HUES6 (cell line): Measurements from ENCODE around the gene IDUA.

Experiments used
- H3K27ac ChIP-seq: 2 replicates; pipeline ENCODE4 v1.7.0; 2013; ENCODE audit warnings: low read depth, mild to moderate bottlenecking, low read length, inconsistent platforms
- H3K27me3 ChIP-seq: 2 replicates; pipeline ENCODE4 v1.6.1; 2013; ENCODE audit warnings: low read length; ENCODE audit not compliant: control insufficient read depth, insufficient read depth
- H3K36me3 ChIP-seq: 2 replicates; pipeline ENCODE4 v1.6.1; 2013; ENCODE audit warnings: low read length; ENCODE audit not compliant: control insufficient read depth, insufficient read depth
- H3K4me1 ChIP-seq: 2 replicates; pipeline ENCODE4 v1.6.1; 2013; ENCODE audit warnings: low read length; ENCODE audit not compliant: control insufficient read depth, insufficient read depth
- H3K4me3 ChIP-seq: 2 replicates; pipeline ENCODE4 v1.5.1; 2013; ENCODE audit warnings: low read depth, low read length
- H3K9ac ChIP-seq: one replicate; pipeline ENCODE4 v1.6.1; 2013; ENCODE audit warnings: mild to moderate bottlenecking, low read length
- H3K9me3 ChIP-seq: 2 replicates; pipeline ENCODE4 v1.6.1; 2013; ENCODE audit warnings: low read depth, low read length; ENCODE audit not compliant: control insufficient read depth, insufficient read depth

IDUA gene

GRCh38 chr4:1017211-1017610 is 30.4 kb downstream of the IDUA start:
- H3K4me1 ChIP-seq = peaks cover 27% of the 10 kb centered on the region
- peaks cover 21% of the 10 kb centered on the region for H3K27me3 ChIP-seq
- H3K4me3 ChIP-seq = no peak overlapping the region
- H3K27ac ChIP-seq = no peak overlapping the region
- no peaks in the 10 kb centered on the region for H3K9me3 ChIP-seq
- no peaks in the 10 kb centered on the region for H3K36me3 ChIP-seq
- no peak overlapping the region for H3K9ac ChIP-seq

GRCh38 chr4:1017706-1018105 is 30.9 kb downstream of the IDUA start:
- Histone ChIP-seq H3K36me3 (no peaks in the 10 kb centered on the region), H3K4me3 (no peak overlapping the region), H3K27me3 (peaks cover 18% of the 10 kb centered on the region), H3K4me1 (peaks cover 27% of the 10 kb centered on the region), H3K27ac (no peak overlapping the region), H3K9me3 (no peaks in the 10 kb centered on the region), H3K9ac (no peak overlapping the region)

GRCh38 chr4:1018147-1019020 is 31.5 kb downstream of the IDUA start:
- Histone ChIP-seq H3K36me3 (no peaks in the 10 kb centered on the region), H3K4me3 (no peak overlapping the region), H3K4me1 (peaks cover 27% of the 10 kb centered on the region), H3K27me3 (peaks cover 12% of the 10 kb centered on the region; the same call in 1 of the 2 replicates), H3K9ac (no peak overlapping the region), H3K27ac (peak overlapping the region; percentile 57; the same call in 1 of the 2 replicates), H3K9me3 (no peaks in the 10 kb centered on the region)

GRCh38 chr4:1019320-1019719 is 32.5 kb downstream of the IDUA start:
- Histone ChIP-seq H3K36me3 (0 out of 2 replicates have a peak, but pooled peaks cover 2% of the 10 kb centered on the region), H3K4me1 (peaks cover 27% of the 10 kb centered on the region), H3K27me3 (peaks cover 4% of the 10 kb centered on the region; the same call in 1 of the 2 replicates), H3K9me3 (no peaks in the 10 kb centered on the region), H3K4me3 (no peak overlapping the region), H3K27ac (no peak overlapping the region), H3K9ac (no peak overlapping the region)

- H3K27ac ChIP-seq = no peak overlapping the region
- H3K9me3 ChIP-seq = no peaks in the 10 kb centered on the region
- H3K4me3 ChIP-seq = no peak overlapping the region
- H3K27me3 ChIP-seq = no peaks in the 10 kb centered on the region; the same call in 1 of the 2 replicates
- peaks cover 27% of the 10 kb centered on the region for H3K4me1 ChIP-seq
- H3K9ac ChIP-seq = no peak overlapping the region
- peaks cover 6% of the 10 kb centered on the region; the same call in 1 of the 2 replicates for H3K36me3 ChIP-seq
Observed at GRCh38 chr4:1019729-1020470, 33.1 kb downstream of the IDUA start.

GRCh38 chr4:1021386-1022050 is 34.7 kb downstream of the IDUA start:
- H3K9me3 ChIP-seq = no peaks in the 10 kb centered on the region
- no peak overlapping the region for H3K4me3 ChIP-seq
- no peak overlapping the region for H3K9ac ChIP-seq
- H3K36me3 ChIP-seq = peaks cover 18% of the 10 kb centered on the region
- H3K27ac ChIP-seq = no peak overlapping the region
- H3K4me1 ChIP-seq = peaks cover 25% of the 10 kb centered on the region
- H3K27me3 ChIP-seq = no peaks in the 10 kb centered on the region; the same call in 1 of the 2 replicates

- Histone ChIP-seq H3K36me3 (peaks cover 18% of the 10 kb centered on the region), H3K9ac (no peak overlapping the region), H3K4me1 (peaks cover 26% of the 10 kb centered on the region), H3K9me3 (no peaks in the 10 kb centered on the region), H3K27me3 (no peaks in the 10 kb centered on the region; the same call in 1 of the 2 replicates), H3K4me3 (no peak overlapping the region), H3K27ac (no peak overlapping the region)
Observed at GRCh38 chr4:1022051-1022738, 35.4 kb downstream of the IDUA start.

- Histone ChIP-seq H3K9me3 (no peaks in the 10 kb centered on the region), H3K36me3 (peaks cover 18% of the 10 kb centered on the region), H3K9ac (no peak overlapping the region), H3K4me3 (no peak overlapping the region), H3K27me3 (no peaks in the 10 kb centered on the region; the same call in 1 of the 2 replicates), H3K27ac (no peak overlapping the region), H3K4me1 (peaks cover 31% of the 10 kb centered on the region)
Observed at GRCh38 chr4:1022739-1023066, 35.9 kb downstream of the IDUA start.

GRCh38 chr4:1023075-1023640 is 36.3 kb downstream of the IDUA start:
- H3K27ac ChIP-seq = no peak overlapping the region
- H3K4me3 ChIP-seq = no peak overlapping the region
- H3K9me3 ChIP-seq = no peaks in the 10 kb centered on the region
- no peaks in the 10 kb centered on the region; the same call in 1 of the 2 replicates for H3K27me3 ChIP-seq
- H3K36me3 ChIP-seq = peaks cover 18% of the 10 kb centered on the region
- H3K9ac ChIP-seq = no peak overlapping the region
- peaks cover 30% of the 10 kb centered on the region for H3K4me1 ChIP-seq
